Measurements from ENCODE around the gene ALG2. TPM values are rescaled to one million over a fixed set of nuclear protein-coding genes. Genes with fewer than 3 reads are reported as not detected.
"Not testable (repeated sequence)": the region's sequence is repeated elsewhere in the genome, so short reads cannot be mapped to it uniquely, and the experiment has no call there.

ALG2 gene
- total RNA-seq, 1 experiment from 2014 or later, result 42.0 TPM

- no peaks in the 10 kb centered on the region for H3K27me3 ChIP-seq (replicated peaks)
- no peak overlapping the region for H3K4me3 ChIP-seq
- DNase-seq (ENCODE audit: low read depth in 1 of 2, low spot score in 2 of 2), result no peak
- no peak overlapping the region for H3K27ac ChIP-seq
- no peaks in the 10 kb centered on the region for H3K36me3 ChIP-seq
- peaks cover 6% of the 10 kb centered on the region for H3K4me1 ChIP-seq (replicated peaks)
- no peaks in the 10 kb centered on the region for H3K9me3 ChIP-seq (replicated peaks)
These were observed 31.4 kb upstream of the ALG2 start for GRCh38 chr9:99253134-99253533.

DNA sequence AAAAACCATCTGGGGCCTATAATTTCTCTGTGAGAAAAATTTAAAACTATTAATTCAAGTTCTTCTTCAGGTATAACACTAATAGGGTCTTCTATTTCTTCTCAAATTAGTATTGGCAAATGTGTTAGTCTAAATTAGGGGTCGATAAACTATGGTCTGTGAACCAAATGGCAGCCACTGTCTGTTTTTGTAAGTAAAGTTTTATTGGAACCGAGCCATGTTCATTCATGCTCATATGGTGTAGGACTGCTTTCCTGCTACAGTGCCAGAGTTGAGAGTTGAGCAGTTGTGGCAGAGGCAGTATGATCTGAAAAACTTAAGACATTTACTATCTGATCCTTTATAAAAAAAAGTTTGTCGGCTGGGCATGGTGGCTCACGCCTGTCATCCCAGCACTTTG, 29.4 kb upstream of the ALG2 start:
- Histone ChIP-seq H3K4me1 (replicated peaks) (peaks cover 6% of the 10 kb centered on the region), H3K27me3 (replicated peaks) (no peaks in the 10 kb centered on the region), H3K9me3 (replicated peaks) (no peaks in the 10 kb centered on the region), H3K4me3 (no peak overlapping the region), H3K27ac (no peak overlapping the region), H3K36me3 (no peaks in the 10 kb centered on the region)
- no peak for DNase-seq (ENCODE audit: low read depth in 1 of 2, low spot score in 2 of 2)

DNA sequence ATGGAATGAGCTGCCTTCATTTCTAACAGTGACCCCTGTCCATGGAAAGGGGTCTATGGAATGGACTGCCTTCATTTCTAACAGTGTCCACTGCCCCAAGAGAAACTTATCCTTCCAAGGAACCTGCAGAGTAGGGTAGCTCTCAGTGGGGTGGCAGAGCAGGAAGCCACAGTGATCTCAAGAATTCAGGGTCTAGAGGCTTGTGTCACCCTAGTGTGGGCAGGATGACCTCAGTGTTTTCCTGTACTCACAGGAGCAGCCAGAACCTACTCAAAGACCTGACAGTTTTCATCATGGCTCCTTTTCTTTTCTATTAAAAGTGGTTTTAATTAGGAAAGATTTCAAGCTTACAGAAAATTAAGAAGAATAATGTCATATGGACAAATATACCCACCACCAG, 27.9 kb upstream of the ALG2 start:
- no peaks in the 10 kb centered on the region for H3K9me3 ChIP-seq (replicated peaks)
- no peak overlapping the region for H3K27ac ChIP-seq
- H3K4me3 ChIP-seq, result no peak overlapping the region
- no peak for DNase-seq (ENCODE audit: low read depth in 1 of 2, low spot score in 2 of 2)
- H3K4me1 ChIP-seq (replicated peaks), result peaks cover 6% of the 10 kb centered on the region
- H3K27me3 ChIP-seq (replicated peaks), result no peaks in the 10 kb centered on the region
- no peaks in the 10 kb centered on the region for H3K36me3 ChIP-seq

- no peaks in the 10 kb centered on the region; the same call in 1 of the 2 replicates for H3K36me3 ChIP-seq
- DNase-seq (ENCODE audit: low read depth in 1 of 2, low spot score in 2 of 2), result no peak
- no peak overlapping the region for H3K27ac ChIP-seq
- H3K4me1 ChIP-seq (replicated peaks), result no peaks in the 10 kb centered on the region
- H3K27me3 ChIP-seq (replicated peaks), result no peaks in the 10 kb centered on the region
- H3K9me3 ChIP-seq (replicated peaks), result no peaks in the 10 kb centered on the region
- H3K4me3 ChIP-seq, result no peak overlapping the region
These were observed 22.9 kb upstream of the ALG2 start for GRCh38 chr9:99244344-99245260.

DNA sequence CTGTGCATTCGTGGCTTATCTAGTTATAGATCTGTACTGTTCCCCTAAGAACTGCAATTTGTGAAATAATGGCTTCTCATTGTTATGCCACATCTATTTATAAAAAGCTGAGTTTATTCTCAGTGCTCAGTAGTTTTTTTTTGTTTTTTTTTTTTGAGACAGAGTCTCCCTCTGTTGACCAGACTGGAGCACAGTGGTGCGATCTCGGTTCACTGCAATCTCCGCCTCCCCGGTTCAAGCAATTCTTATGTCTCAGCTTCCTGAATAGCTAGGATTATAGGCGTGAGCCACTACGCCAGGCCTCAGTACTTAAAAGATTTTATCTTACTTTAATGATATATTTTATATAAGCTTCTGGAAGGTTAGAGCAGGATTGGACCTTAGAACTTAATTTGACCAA, 19.4 kb upstream of the ALG2 start:
- Histone ChIP-seq H3K27ac (no peak overlapping the region), H3K4me1 (replicated peaks) (no peaks in the 10 kb centered on the region), H3K27me3 (replicated peaks) (no peaks in the 10 kb centered on the region), H3K36me3 (no peaks in the 10 kb centered on the region; the same call in 1 of the 2 replicates), H3K4me3 (no peak overlapping the region), H3K9me3 (replicated peaks) (no peaks in the 10 kb centered on the region)
- DNase-seq (ENCODE audit: low read depth in 1 of 2, low spot score in 2 of 2), result no peak

- Histone ChIP-seq H3K4me1 (replicated peaks) (no peaks in the 10 kb centered on the region), H3K36me3 (no peaks in the 10 kb centered on the region; the same call in 1 of the 2 replicates), H3K27ac (no peak overlapping the region), H3K4me3 (no peak overlapping the region), H3K9me3 (replicated peaks) (no peaks in the 10 kb centered on the region), H3K27me3 (replicated peaks) (no peaks in the 10 kb centered on the region)
- no peak for DNase-seq (ENCODE audit: low read depth in 1 of 2, low spot score in 2 of 2)
These were observed 17.8 kb upstream of the ALG2 start for GRCh38 chr9:99239341-99240060.

- Histone ChIP-seq H3K4me1 (replicated peaks) (no peaks in the 10 kb centered on the region), H3K27ac (no peak overlapping the region), H3K4me3 (no peak overlapping the region), H3K9me3 (replicated peaks) (no peaks in the 10 kb centered on the region), H3K36me3 (peaks cover under 1% of the 10 kb centered on the region), H3K27me3 (replicated peaks) (no peaks in the 10 kb centered on the region)
- no peak for DNase-seq (ENCODE audit: low read depth in 1 of 2, low spot score in 2 of 2)
These were observed 16.6 kb upstream of the ALG2 start for GRCh38 chr9:99238331-99238730.

- H3K9me3 ChIP-seq (replicated peaks); H3K4me3 ChIP-seq; H3K27me3 ChIP-seq (replicated peaks); H3K4me1 ChIP-seq (replicated peaks); H3K27ac ChIP-seq; H3K36me3 ChIP-seq; DNase-seq (ENCODE audit: low read depth in 1 of 2, low spot score in 2 of 2): not testable (repeated sequence)
These were observed 16.1 kb upstream of the ALG2 start for GRCh38 chr9:99237849-99238248.

GRCh38 chr9:99237356-99237755, 15.6 kb upstream of the ALG2 start:
- Histone ChIP-seq H3K4me1 (replicated peaks) (no peaks in the 10 kb centered on the region), H3K27ac (no peak overlapping the region), H3K4me3 (no peak overlapping the region), H3K27me3 (replicated peaks) (no peaks in the 10 kb centered on the region), H3K36me3 (peaks cover 10% of the 10 kb centered on the region), H3K9me3 (replicated peaks) (no peaks in the 10 kb centered on the region)
- DNase-seq (ENCODE audit: low read depth in 1 of 2, low spot score in 2 of 2), result no peak

DNA sequence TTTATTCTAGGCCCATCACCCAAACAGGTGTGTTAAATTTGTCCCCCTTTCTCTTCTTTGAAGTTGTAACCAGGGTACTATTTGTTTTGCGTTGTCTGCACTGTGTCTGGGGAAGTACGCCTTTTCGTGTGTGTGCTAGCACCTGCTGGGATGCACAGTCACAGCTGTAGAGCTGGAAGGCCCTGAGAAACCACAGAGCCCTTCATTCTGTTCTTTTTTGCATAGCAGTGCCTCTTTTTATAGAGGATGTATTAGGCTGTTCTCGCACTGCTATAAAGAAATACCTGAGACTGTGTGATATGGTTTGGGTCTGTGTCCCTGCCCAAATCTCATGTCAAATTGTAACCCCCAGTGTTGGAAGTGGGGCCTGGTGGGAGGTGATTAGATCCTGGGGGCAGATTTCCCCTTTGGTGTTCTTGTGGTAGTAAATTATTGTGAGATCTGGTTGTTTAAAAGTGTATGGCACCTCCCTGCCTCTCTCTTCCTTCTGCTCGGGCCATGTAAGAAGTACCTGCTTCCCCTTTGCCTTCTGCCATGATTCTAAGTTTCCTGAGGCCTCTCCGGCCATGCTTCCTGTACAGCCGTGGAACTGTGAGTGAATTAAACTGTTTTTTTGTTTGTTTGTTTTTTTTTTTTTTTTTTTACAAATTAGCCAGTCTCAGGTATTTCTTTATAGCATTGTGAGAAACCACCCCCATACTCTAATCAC, 14.3 kb upstream of the ALG2 start:
- Histone ChIP-seq H3K9me3 (replicated peaks) (no peaks in the 10 kb centered on the region), H3K36me3 (peaks cover 21% of the 10 kb centered on the region), H3K4me3 (no peak overlapping the region), H3K27ac (no peak overlapping the region), H3K4me1 (replicated peaks) (no peaks in the 10 kb centered on the region), H3K27me3 (replicated peaks) (no peaks in the 10 kb centered on the region)
- no peak for DNase-seq (ENCODE audit: low read depth in 1 of 2, low spot score in 2 of 2)

GRCh38 chr9:99235069-99235468, 13.3 kb upstream of the ALG2 start:
- H3K4me1 ChIP-seq (replicated peaks), result no peaks in the 10 kb centered on the region
- DNase-seq (ENCODE audit: low read depth in 1 of 2, low spot score in 2 of 2), result no peak
- no peak overlapping the region for H3K4me3 ChIP-seq
- no peaks in the 10 kb centered on the region for H3K27me3 ChIP-seq (replicated peaks)
- H3K36me3 ChIP-seq, result peaks cover 31% of the 10 kb centered on the region
- H3K27ac ChIP-seq, result no peak overlapping the region
- no peaks in the 10 kb centered on the region for H3K9me3 ChIP-seq (replicated peaks)

DNA sequence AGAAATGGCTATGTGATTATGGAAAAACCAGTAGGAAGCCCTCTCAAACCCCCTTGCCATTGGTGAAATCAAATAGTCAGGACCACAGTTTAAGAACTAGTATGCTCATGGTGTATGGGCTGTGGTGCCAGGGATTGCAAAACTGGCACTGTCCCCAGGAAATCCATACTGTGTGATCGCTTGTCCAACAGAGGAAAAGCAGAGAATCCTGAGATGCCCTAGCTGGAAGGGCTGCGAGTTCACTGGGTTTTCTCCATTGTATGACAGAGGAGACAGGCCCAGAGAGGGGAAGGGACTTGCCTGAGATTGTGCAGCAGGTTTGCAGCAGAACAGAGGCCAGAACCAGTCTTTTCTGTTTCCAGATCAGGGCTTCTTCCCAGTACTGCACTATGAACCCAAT, 12.9 kb upstream of the ALG2 start:
- Histone ChIP-seq H3K27ac (no peak overlapping the region), H3K4me1 (replicated peaks) (no peaks in the 10 kb centered on the region), H3K36me3 (peaks cover 36% of the 10 kb centered on the region), H3K9me3 (replicated peaks) (no peaks in the 10 kb centered on the region), H3K4me3 (no peak overlapping the region), H3K27me3 (replicated peaks) (no peaks in the 10 kb centered on the region)
- DNase-seq (ENCODE audit: low read depth in 1 of 2, low spot score in 2 of 2), result no peak

DNA sequence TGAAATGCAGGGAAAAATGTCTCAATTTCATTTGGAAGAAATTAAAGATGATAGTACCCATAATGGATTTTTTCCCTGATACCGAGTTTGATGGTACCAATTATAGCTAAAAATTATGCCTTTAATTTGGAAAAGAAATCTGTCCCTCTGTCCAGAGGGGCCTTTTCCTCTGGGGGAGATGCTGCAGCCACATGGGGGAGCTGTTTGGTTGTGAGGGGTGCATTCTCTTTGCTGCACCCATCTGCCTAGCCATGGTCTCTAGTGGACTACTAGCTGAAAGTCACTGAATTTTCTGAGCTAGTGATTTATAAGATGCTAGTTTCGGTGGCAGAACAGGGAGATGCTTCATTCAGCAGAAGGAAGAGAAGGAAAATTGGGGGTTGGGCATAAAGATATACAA, 10.0 kb upstream of the ALG2 start:
- no peaks in the 10 kb centered on the region for H3K27me3 ChIP-seq (replicated peaks)
- no peaks in the 10 kb centered on the region for H3K9me3 ChIP-seq (replicated peaks)
- H3K4me1 ChIP-seq (replicated peaks), result no peaks in the 10 kb centered on the region
- no peak overlapping the region for H3K4me3 ChIP-seq
- peaks cover 53% of the 10 kb centered on the region for H3K36me3 ChIP-seq
- H3K27ac ChIP-seq, result no peak overlapping the region
- DNase-seq (ENCODE audit: low read depth in 1 of 2, low spot score in 2 of 2), result no peak

DNA sequence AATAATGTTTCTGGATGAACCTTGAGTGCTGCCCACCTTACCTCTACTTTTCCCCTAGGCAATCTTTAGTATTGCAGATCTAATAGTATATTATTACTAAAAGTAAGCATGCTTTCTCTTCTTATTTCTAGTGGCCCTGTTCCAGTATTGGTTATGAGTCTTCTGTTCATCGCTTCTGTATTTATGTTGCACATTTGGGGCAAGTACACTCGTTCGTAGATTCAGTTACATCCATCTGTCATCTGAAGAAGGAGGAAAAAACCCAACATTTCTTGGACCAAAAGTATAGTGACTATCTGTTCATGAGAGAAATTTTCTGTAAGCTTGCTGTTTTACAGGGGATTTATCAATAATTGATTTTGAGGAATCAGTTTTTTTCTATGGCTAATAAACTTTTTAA, 8.5 kb upstream of the ALG2 start:
- Histone ChIP-seq H3K27me3 (replicated peaks) (no peaks in the 10 kb centered on the region), H3K9me3 (replicated peaks) (no peaks in the 10 kb centered on the region), H3K4me3 (no peak overlapping the region), H3K27ac (no peak overlapping the region), H3K4me1 (replicated peaks) (no peaks in the 10 kb centered on the region), H3K36me3 (peaks cover 61% of the 10 kb centered on the region)
- DNase-seq (ENCODE audit: low read depth in 1 of 2, low spot score in 2 of 2), result no peak

Data from SJSA1 (cell line).